MM.1S (cell line): ENCODE results near the gene KIF21B.

Experiments used
- DNase-seq: peaks from one replicate; pipeline ENCODE4 v3.0.0-alpha.2; 2015
- H2AFZ ChIP-seq: fragments of 300-600 bp; sonication (generic); 2 replicates; pipeline ENCODE4 v1.6.0; 2016; ENCODE audit warnings: antibody characterized with exemption, low read length
- H3F3A ChIP-seq: fragments of 300-600 bp; sonication (generic); 2 replicates; pipeline ENCODE4 v1.6.1; 2016; ENCODE audit warnings: mild to moderate bottlenecking, antibody characterized with exemption, low read length, moderate library complexity, mixed read lengths; ENCODE audit not compliant: insufficient read depth
- H3K27ac ChIP-seq: fragments of 300-600 bp; sonication (generic); 2 replicates; pipeline ENCODE4 v1.5.1; 2016; ENCODE audit warnings: mild to moderate bottlenecking, low read length
- H3K27me3 ChIP-seq: fragments of 300-600 bp; sonication (generic); replicated peaks from 2 replicates; pipeline ENCODE4 v1.6.0; 2016; ENCODE audit warnings: low read length; ENCODE audit not compliant: insufficient read depth
- H3K36me3 ChIP-seq: fragments of 300-600 bp; sonication (generic); replicated peaks from 2 replicates; pipeline ENCODE4 v1.6.1; 2016; ENCODE audit warnings: mild to moderate bottlenecking, low read length, mixed read lengths; ENCODE audit not compliant: insufficient read depth
- H3K4me1 ChIP-seq: fragments of 300-600 bp; sonication (generic); 2 replicates; pipeline ENCODE4 v1.6.1; 2016; ENCODE audit warnings: low read length, mixed read lengths
- H3K4me2 ChIP-seq: fragments of 300-600 bp; sonication (generic); 2 replicates; pipeline ENCODE4 v1.6.0; 2016; ENCODE audit warnings: low read depth, low read length
- H3K4me3 ChIP-seq: fragments of 300-600 bp; sonication (generic); 2 replicates; pipeline ENCODE4 v1.5.1; 2016; ENCODE audit warnings: low read length, mixed read lengths
- H3K79me2 ChIP-seq: fragments of 300-600 bp; sonication (generic); 2 replicates; pipeline ENCODE4 v1.6.1; 2016; ENCODE audit warnings: mixed run types, low read length, mixed read lengths
- H3K9ac ChIP-seq: fragments of 300-600 bp; sonication (generic); 2 replicates; pipeline ENCODE4 v1.6.1; 2016; ENCODE audit warnings: low read length, mixed read lengths
- H3K9me2 ChIP-seq: fragments of 300-600 bp; sonication (generic); replicated peaks from 2 replicates; pipeline ENCODE4 v1.6.1; 2016; ENCODE audit warnings: mild to moderate bottlenecking, low read length, mixed read lengths; ENCODE audit not compliant: insufficient read depth
- H3K9me3 ChIP-seq: fragments of 300-600 bp; sonication (generic); replicated peaks from 2 replicates; pipeline ENCODE4 v1.6.1; 2016; ENCODE audit warnings: mild to moderate bottlenecking, low read length, mixed read lengths; ENCODE audit not compliant: insufficient read depth
- H4K20me1 ChIP-seq: fragments of 300-600 bp; sonication (generic); 2 replicates; pipeline ENCODE4 v1.6.1; 2016; ENCODE audit warnings: mild to moderate bottlenecking, low read length, moderate library complexity, mixed read lengths; ENCODE audit not compliant: insufficient read depth
- EZH2 ChIP-seq: fragments of 300-600 bp; sonication (generic); optimal IDR thresholded peaks from 2 replicates; pipeline ENCODE3; 2017; ENCODE audit warnings: low read depth, mild to moderate bottlenecking, antibody characterized with exemption, low read length, mixed read lengths
- EZH2phosphoT487 ChIP-seq: fragments of 300-600 bp; sonication (generic); IDR thresholded peaks from 2 replicates; pipeline ENCODE4 v1.6.1; 2018; ENCODE audit warnings: antibody characterized with exemption, low read length
- TF ChIP-seq, protein P1 (sequence below): fragments of 300-600 bp; sonication (generic); IDR thresholded peaks from 2 replicates; pipeline ENCODE4 v1.5.1; 2016; ENCODE audit warnings: antibody characterized with exemption, low read length, mixed read lengths

Gene KIF21B

DNA sequence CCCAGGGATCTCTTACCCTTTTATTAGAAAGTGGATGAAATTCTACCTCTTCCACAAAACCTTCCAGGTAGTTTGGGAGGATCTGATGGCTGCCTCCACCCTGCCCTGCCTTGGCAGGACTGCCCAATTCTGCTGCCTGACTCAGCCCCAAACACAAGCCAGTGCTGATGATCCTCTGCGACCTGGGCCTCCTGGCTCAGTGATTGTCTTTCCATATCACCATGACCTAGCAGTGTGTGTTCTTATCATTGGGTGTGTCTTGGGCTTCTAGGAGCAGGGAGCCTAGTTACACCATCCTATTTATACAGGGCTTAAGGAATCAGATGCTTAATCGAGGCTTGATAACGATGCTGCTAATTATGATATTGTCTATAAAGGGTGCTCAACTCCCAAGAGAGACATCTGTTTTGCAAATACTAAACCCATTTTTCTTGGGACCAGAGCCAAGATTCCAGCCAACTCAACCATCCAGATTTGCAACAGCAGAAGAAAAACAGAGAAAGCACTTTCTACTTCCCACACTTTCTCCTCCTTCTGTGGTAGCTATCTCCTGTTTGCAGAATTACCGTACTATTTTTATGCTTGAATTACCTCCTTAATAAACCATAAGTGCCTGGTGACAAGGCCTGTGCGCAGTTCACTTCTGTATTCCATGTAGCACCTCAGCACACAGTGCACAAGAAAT is 36.5 kb upstream of the KIF21B start:
- Histone ChIP-seq H3K79me2 (no peaks in the 10 kb centered on the region), H4K20me1 (no peaks in the 10 kb centered on the region), H3F3A (no peaks in the 10 kb centered on the region), H3K27ac (no peak overlapping the region), H3K36me3 (no peaks in the 10 kb centered on the region), H3K9me2 (no peaks in the 10 kb centered on the region), H3K9me3 (no peaks in the 10 kb centered on the region), H3K9ac (no peak overlapping the region), H3K4me3 (no peak overlapping the region), H3K27me3 (no peaks in the 10 kb centered on the region), H2AFZ (no peak overlapping the region), H3K4me1 (0 out of 2 replicates have a peak, but pooled peaks cover 4% of the 10 kb centered on the region), H3K4me2 (no peak overlapping the region)
- TF ChIP-seq, protein P1, sequence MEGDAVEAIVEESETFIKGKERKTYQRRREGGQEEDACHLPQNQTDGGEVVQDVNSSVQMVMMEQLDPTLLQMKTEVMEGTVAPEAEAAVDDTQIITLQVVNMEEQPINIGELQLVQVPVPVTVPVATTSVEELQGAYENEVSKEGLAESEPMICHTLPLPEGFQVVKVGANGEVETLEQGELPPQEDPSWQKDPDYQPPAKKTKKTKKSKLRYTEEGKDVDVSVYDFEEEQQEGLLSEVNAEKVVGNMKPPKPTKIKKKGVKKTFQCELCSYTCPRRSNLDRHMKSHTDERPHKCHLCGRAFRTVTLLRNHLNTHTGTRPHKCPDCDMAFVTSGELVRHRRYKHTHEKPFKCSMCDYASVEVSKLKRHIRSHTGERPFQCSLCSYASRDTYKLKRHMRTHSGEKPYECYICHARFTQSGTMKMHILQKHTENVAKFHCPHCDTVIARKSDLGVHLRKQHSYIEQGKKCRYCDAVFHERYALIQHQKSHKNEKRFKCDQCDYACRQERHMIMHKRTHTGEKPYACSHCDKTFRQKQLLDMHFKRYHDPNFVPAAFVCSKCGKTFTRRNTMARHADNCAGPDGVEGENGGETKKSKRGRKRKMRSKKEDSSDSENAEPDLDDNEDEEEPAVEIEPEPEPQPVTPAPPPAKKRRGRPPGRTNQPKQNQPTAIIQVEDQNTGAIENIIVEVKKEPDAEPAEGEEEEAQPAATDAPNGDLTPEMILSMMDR: no peak
- TF ChIP-seq EZH2phosphoT487 (no peak), EZH2 (no peak)
- no peak for DNase-seq

DNA sequence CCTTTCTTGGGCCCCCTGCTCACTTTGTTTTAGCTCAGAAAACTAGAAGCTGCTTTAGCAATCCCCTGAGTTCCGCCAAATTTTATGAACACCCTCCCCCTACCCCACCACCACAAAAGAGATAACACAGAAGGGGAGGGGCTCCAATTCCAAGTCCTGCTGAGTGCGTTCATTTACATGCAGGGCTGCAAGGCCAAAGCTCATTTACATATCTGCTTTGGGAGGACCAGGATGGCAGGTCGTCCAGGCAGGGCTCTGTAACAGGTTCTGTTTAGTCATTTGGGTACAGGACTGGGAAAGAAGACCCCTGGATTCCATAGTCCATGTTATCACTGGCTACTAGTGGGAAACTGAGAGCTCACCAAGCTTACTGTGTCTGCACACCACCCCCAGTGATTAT is 35.9 kb upstream of the KIF21B start:
- no peak overlapping the region for H3K9ac ChIP-seq
- H3K4me2 ChIP-seq: no peak overlapping the region
- H3K27ac ChIP-seq: no peak overlapping the region

DNA sequence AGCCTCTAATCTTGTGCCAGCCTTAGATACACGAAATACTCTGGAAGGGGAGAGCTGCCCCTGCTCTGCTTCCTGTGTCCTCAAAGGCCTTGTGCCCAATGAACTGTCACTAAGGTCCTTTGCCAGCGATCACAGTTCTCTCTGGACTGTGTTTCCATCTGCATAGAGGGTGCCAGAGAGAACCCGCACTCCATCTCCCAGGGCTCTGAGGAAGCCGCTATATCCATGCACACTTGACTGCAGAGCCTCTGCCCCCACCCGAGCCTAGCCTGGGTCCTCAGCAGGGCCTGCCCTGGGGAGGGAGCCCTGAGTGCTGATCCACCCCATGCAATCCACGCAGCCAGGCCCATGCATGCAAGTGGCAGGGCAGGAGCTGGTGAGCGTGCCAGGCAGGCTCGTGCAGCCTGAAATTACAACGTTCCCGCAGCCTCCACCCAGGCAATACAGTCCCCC is 30.6 kb upstream of the KIF21B start:
- no peak overlapping the region for H2AFZ ChIP-seq

More for the DNA sequence above, 35.9 kb upstream of the KIF21B start:
- H3K27me3 ChIP-seq: no peaks in the 10 kb centered on the region
- H3K9me2 ChIP-seq: no peaks in the 10 kb centered on the region
- H3K36me3 ChIP-seq: no peaks in the 10 kb centered on the region
- no peaks in the 10 kb centered on the region for H4K20me1 ChIP-seq
- no peak overlapping the region for H3K4me3 ChIP-seq
- no peaks in the 10 kb centered on the region for H3F3A ChIP-seq
- TF ChIP-seq EZH2phosphoT487: no peak
- 0 out of 2 replicates have a peak, but pooled peaks cover 4% of the 10 kb centered on the region for H3K4me1 ChIP-seq
- H2AFZ ChIP-seq: no peak overlapping the region
- DNase-seq: no peak
- no peaks in the 10 kb centered on the region for H3K79me2 ChIP-seq
- no peaks in the 10 kb centered on the region for H3K9me3 ChIP-seq

More for the DNA sequence above, 30.6 kb upstream of the KIF21B start:
- Histone ChIP-seq H3F3A (no peaks in the 10 kb centered on the region), H3K79me2 (no peaks in the 10 kb centered on the region), H3K4me1 (0 out of 2 replicates have a peak, but pooled peaks cover 4% of the 10 kb centered on the region), H3K9me2 (no peaks in the 10 kb centered on the region), H3K9me3 (no peaks in the 10 kb centered on the region), H3K9ac (no peak overlapping the region), H3K4me2 (no peak overlapping the region), H3K27ac (no peak overlapping the region), H3K36me3 (no peaks in the 10 kb centered on the region), H3K27me3 (no peaks in the 10 kb centered on the region), H3K4me3 (no peak overlapping the region), H4K20me1 (no peaks in the 10 kb centered on the region)
- TF ChIP-seq, protein P1: no peak
- TF ChIP-seq EZH2phosphoT487 (no peak), EZH2 (no peak)
- DNase-seq: no peak
